H7 (cell line): Measurements from ENCODE around the gene MAGI1. TPM values are rescaled to one million over a fixed set of nuclear protein-coding genes. Genes with fewer than 3 reads are reported as not detected.

ENCODE experiments used
- DNase-seq: peaks from one replicate; pipeline ENCODE4 v3.0.0; 2012
- H3K27me3 ChIP-seq: 2 replicates; pipeline ENCODE4 v1.6.0; 2011; ENCODE audit warnings: mild to moderate bottlenecking, low read length; ENCODE audit not compliant: control insufficient read depth, insufficient read depth
- H3K36me3 ChIP-seq: replicated peaks from 2 replicates; pipeline ENCODE4 v1.5.1; 2011; ENCODE audit warnings: low read length; ENCODE audit not compliant: control insufficient read depth, insufficient read depth
- H3K4me3 ChIP-seq: 2 replicates; pipeline ENCODE4 v1.5.1; 2011; ENCODE audit warnings: low read depth, mild to moderate bottlenecking, control low read depth, low read length, moderate library complexity; ENCODE audit not compliant: insufficient read depth
- total RNA-seq: library from RNA; depleted of rRNA; stranded (reverse); fragments of >200 nt; shearing (Covaris generic); gene quantifications from 2 replicates; pipeline ENCODE4 v1.2.3, GENCODE V29; 2014

Gene MAGI1
- total RNA-seq, 1 experiment from 2014 or later: 26.4 TPM

- no peaks in the 10 kb centered on the region for H3K36me3 ChIP-seq
- no peak for DNase-seq
- no peak overlapping the region for H3K4me3 ChIP-seq
- H3K27me3 ChIP-seq: no peaks in the 10 kb centered on the region
These were observed 276.5 kb downstream of the MAGI1 start for GRCh38 chr3:65762235-65762580.

DNA sequence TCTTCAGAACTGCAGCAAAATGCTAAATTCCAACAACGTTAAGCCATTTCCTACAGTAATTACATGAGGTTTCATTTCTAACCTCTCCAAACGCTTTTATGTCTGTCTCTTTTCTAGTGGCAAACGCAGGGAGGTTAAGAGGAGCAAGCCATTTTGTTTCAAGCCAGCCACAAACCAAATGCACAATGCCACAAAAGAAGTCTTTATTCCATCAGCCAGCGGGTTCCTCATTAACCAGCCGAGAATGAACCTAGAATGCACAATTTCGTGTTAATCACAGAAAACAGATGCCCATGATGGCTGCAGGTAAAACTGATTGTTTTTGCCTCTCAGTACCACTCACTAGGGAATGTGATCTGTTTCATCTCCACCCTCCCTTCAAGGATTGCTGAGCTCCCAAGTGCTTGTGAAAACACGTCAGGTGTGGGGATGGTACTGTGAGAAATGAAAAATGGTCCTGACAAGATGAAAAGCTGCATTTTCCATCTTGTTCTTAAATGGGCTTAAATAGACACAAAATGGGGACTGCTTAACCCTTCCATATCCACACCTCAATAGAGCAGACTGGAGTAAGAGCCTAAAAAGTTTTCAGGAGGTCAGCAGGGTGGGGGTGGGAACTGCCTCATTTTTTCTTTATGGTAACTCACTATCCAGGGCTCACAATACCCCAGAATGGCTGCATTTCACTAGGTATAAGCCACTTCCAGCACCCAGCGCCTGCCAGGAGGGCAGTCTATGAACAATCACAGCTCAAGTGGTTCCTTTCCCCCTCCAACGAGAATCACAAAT lies 277.1 kb downstream of the MAGI1 start:
- no peaks in the 10 kb centered on the region for H3K27me3 ChIP-seq
- DNase-seq: no peak
- H3K4me3 ChIP-seq: no peak overlapping the region
- no peaks in the 10 kb centered on the region for H3K36me3 ChIP-seq

- Histone ChIP-seq H3K36me3 (no peaks in the 10 kb centered on the region), H3K27me3 (no peaks in the 10 kb centered on the region), H3K4me3 (no peak overlapping the region)
- DNase-seq: no peak
These were observed 279.7 kb downstream of the MAGI1 start for GRCh38 chr3:65758876-65759598.

GRCh38 chr3:65758438-65758837 lies 280.3 kb downstream of the MAGI1 start:
- no peak for DNase-seq
- Histone ChIP-seq H3K4me3 (no peak overlapping the region), H3K27me3 (no peaks in the 10 kb centered on the region), H3K36me3 (no peaks in the 10 kb centered on the region)

DNA sequence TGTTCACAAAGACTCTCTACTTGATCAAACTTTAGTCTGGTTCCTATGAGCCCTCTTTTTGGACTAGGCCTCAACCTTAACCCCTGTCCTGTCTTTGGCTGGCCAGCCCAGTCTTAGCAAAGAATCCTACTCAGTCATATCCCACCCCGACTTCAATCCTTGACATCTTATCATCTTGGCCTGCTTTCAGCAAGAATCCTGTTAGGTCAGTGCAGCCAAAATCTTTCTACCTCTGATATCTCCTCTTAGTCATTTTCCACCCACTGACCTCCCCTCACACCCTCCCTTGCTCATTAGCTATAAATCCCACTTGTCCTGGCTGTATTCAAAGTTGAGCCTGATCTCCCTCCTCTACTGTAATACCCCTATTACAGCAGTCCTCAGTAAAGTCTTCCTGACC lies 286.1 kb downstream of the MAGI1 start:
- DNase-seq: no peak
- Histone ChIP-seq H3K36me3 (no peaks in the 10 kb centered on the region), H3K4me3 (no peak overlapping the region), H3K27me3 (no peaks in the 10 kb centered on the region)

- Histone ChIP-seq H3K36me3 (no peaks in the 10 kb centered on the region), H3K4me3 (no peak overlapping the region), H3K27me3 (no peaks in the 10 kb centered on the region)
- peak; percentile 28 for DNase-seq
These were observed 287.5 kb downstream of the MAGI1 start for GRCh38 chr3:65751123-65751700.

- Histone ChIP-seq H3K4me3 (no peak overlapping the region), H3K36me3 (0 out of 2 replicates have a peak, but pooled peaks cover 1% of the 10 kb centered on the region), H3K27me3 (no peaks in the 10 kb centered on the region)
- DNase-seq: no peak
These were observed 289.7 kb downstream of the MAGI1 start for GRCh38 chr3:65749066-65749465.

- H3K27me3 ChIP-seq: no peaks in the 10 kb centered on the region
- H3K4me3 ChIP-seq: no peak overlapping the region
- H3K36me3 ChIP-seq: 0 out of 2 replicates have a peak, but pooled peaks cover 1% of the 10 kb centered on the region
- no peak for DNase-seq
These were observed 290.4 kb downstream of the MAGI1 start for GRCh38 chr3:65748326-65748725.

GRCh38 chr3:65746848-65747247 lies 291.9 kb downstream of the MAGI1 start:
- no peak overlapping the region for H3K4me3 ChIP-seq
- no peak for DNase-seq
- 0 out of 2 replicates have a peak, but pooled peaks cover 1% of the 10 kb centered on the region for H3K36me3 ChIP-seq
- H3K27me3 ChIP-seq: no peaks in the 10 kb centered on the region

DNA sequence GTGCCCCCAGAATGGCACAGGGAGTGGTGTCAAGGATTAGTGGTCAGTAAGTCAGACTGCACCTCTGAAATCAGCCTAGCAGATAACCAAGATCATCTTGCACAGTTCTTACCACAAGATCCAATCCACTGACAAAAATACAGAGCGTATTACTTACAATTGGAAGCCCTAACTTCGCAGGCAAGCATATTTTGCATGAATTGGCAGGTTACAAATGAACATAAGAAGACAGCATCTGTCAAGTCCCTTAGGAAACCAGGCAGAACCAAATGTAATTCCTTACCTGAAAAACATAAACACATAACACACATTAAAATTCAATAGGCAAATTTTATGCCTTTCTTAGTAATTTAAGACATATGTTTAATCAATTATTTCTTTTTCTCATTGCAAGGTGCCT lies 293.4 kb downstream of the MAGI1 start:
- 0 out of 2 replicates have a peak, but pooled peaks cover 1% of the 10 kb centered on the region for H3K36me3 ChIP-seq
- H3K4me3 ChIP-seq: no peak overlapping the region
- DNase-seq: no peak
- H3K27me3 ChIP-seq: no peaks in the 10 kb centered on the region

GRCh38 chr3:65742914-65743313 lies 295.8 kb downstream of the MAGI1 start:
- H3K4me3 ChIP-seq: no peak overlapping the region
- no peaks in the 10 kb centered on the region for H3K27me3 ChIP-seq
- 0 out of 2 replicates have a peak, but pooled peaks cover 1% of the 10 kb centered on the region for H3K36me3 ChIP-seq
- no peak for DNase-seq

DNA sequence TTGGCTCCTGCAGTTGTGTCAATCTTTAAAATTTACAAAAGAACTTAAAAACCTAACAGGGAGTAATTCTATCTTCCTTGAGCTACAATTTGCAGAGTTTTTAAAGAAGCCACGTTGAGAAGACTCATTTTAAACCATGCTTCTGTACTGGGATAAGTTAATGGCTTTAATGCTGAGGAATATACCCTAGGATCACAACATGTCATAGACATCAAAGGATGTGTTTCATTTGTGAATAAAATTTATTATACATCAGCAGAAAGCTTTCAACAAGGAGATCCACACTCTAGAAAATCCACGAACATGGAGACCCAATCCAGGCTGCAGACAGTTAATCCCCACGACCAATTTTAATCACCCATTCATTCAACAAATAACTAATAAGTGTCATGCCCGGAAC lies 297.2 kb downstream of the MAGI1 start:
- no peaks in the 10 kb centered on the region for H3K27me3 ChIP-seq
- H3K36me3 ChIP-seq: 0 out of 2 replicates have a peak, but pooled peaks cover 1% of the 10 kb centered on the region
- no peak overlapping the region for H3K4me3 ChIP-seq
- no peak for DNase-seq

DNA sequence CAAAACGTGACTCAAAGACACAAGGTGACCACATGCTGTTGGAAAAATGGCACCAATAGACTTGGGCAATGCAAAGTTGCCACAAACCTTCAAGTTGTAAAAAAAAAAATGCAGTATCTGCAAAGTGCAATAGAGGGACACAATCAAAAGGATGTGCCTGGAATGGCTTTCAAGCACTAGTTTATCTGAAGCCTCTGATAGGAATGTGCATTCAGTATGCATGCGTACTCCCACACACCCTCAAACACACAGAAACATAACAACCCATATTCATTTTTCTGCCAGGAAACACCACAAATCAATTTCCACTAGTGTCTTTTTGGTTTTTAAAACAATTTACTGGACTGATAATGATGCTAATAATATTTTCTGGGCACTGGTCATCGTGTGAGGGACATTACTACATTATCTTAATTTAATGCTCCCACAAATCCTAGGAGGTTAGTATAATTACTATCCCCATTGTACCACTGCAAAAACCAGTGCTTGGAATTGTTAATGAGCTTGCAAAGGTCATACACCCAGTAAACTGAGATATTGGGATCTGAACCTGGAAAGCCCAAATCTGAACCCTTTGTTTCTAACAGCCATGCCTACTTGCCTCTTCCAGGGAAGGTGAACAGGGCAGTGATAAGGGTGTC lies 298.7 kb downstream of the MAGI1 start:
- Histone ChIP-seq H3K27me3 (no peaks in the 10 kb centered on the region), H3K36me3 (no peaks in the 10 kb centered on the region), H3K4me3 (no peak overlapping the region)
- DNase-seq: no peak

- no peak overlapping the region for H3K4me3 ChIP-seq
- DNase-seq: no peak
- no peaks in the 10 kb centered on the region for H3K27me3 ChIP-seq
- H3K36me3 ChIP-seq: no peaks in the 10 kb centered on the region
These were observed 303.9 kb downstream of the MAGI1 start for GRCh38 chr3:65734792-65735191.
